NCI-H2081 (cell line): ENCODE measurements around the gene SFXN1.

Source experiments
- DNase-seq, 2 experiments: peaks; one replicate each; lab custom pipeline; 2025; lab: John Stamatoyannopoulos, UW

SFXN1 gene

GRCh38 chr5:175465282-175465681 is 13.1 kb upstream of the SFXN1 start:
- DNase-seq, result no peak

GRCh38 chr5:175466700-175467318 is 11.6 kb upstream of the SFXN1 start:
- DNase-seq, result no peak

- DNase-seq, result no peak
Measured at GRCh38 chr5:175467983-175468690, 10.2 kb upstream of the SFXN1 start.

- no peak for DNase-seq
Measured at GRCh38 chr5:175468892-175469291, 9.5 kb upstream of the SFXN1 start.

- no peak for DNase-seq
Measured at GRCh38 chr5:175469916-175470315, 8.4 kb upstream of the SFXN1 start.

- DNase-seq, result no peak
Measured at GRCh38 chr5:175470781-175471180, 7.6 kb upstream of the SFXN1 start.

- no peak for DNase-seq
Measured at GRCh38 chr5:175471196-175471595, 7.2 kb upstream of the SFXN1 start.

GRCh38 chr5:175471628-175472027 is 6.7 kb upstream of the SFXN1 start:
- no peak for DNase-seq

- no peak for DNase-seq
Measured at GRCh38 chr5:175472378-175472777, 6.0 kb upstream of the SFXN1 start.

- DNase-seq, result no peak
Measured at GRCh38 chr5:175475248-175475647, 3.1 kb upstream of the SFXN1 start.

- DNase-seq, result no peak
Measured at GRCh38 chr5:175477440-175477839, 920 bp upstream of the SFXN1 start.

GRCh38 chr5:175478008-175478383 is 364 bp upstream of the SFXN1 start:
- no peak for DNase-seq

GRCh38 chr5:175479125-175479881 is 943 bp downstream of the SFXN1 start:
- DNase-seq, result no peak

GRCh38 chr5:175483337-175483736 is 5.0 kb downstream of the SFXN1 start:
- no peak for DNase-seq

- DNase-seq, result no peak
Measured at GRCh38 chr5:175484322-175484721, 6.0 kb downstream of the SFXN1 start.

GRCh38 chr5:175484829-175485228 is 6.5 kb downstream of the SFXN1 start:
- no peak for DNase-seq

- DNase-seq, result no peak
Measured at GRCh38 chr5:175485631-175486030, 7.3 kb downstream of the SFXN1 start.

- DNase-seq, result no peak
Measured at GRCh38 chr5:175487514-175488222, 9.3 kb downstream of the SFXN1 start.

GRCh38 chr5:175489693-175490443 is 11.5 kb downstream of the SFXN1 start:
- DNase-seq, result no peak

GRCh38 chr5:175491223-175491622 is 12.9 kb downstream of the SFXN1 start:
- no peak for DNase-seq

- DNase-seq, result no peak
Measured at GRCh38 chr5:175493260-175493659, 14.9 kb downstream of the SFXN1 start.

- no peak for DNase-seq
Measured at GRCh38 chr5:175493726-175494125, 15.4 kb downstream of the SFXN1 start.
